ENCODE data around the gene CLMN.

- TF ChIP-seq POLR2AphosphoS5 (IDR thresholded peaks at IDR 0.05; ENCODE audit: low read depth) (no peak), CTCF (conservative IDR thresholded peaks at IDR 0.05; ENCODE audit: low read depth in 2 of 2) (no peak), REST (IDR thresholded peaks at IDR 0.05; ENCODE audit: unreplicated experiment) (no peak), EZH2 (IDR thresholded peaks at IDR 0.05; ENCODE audit: low read depth, unreplicated experiment) (no peak), ZNF331 (CRISPR knock-in tag; IDR thresholded peaks at IDR 0.05; ENCODE audit: low read depth) (no peak), CREB1 (CRISPR knock-in tag; IDR thresholded peaks at IDR 0.05; ENCODE audit: low read depth) (no peak), NANOG (IDR thresholded peaks at IDR 0.05; ENCODE audit: borderline replicate concordance) (no peak), EZH2phosphoT487 (IDR thresholded peaks at IDR 0.05; ENCODE audit: unreplicated experiment) (no peak), ZNF114 (CRISPR knock-in tag; IDR thresholded peaks at IDR 0.05) (no peak), JUNB (IDR thresholded peaks at IDR 0.05; ENCODE audit: unreplicated experiment) (no peak), ETS1 (IDR thresholded peaks at IDR 0.05) (no peak), STAT1 (IDR thresholded peaks at IDR 0.05; ENCODE audit: unreplicated experiment) (no peak), ZNF462 (CRISPR knock-in tag; IDR thresholded peaks at IDR 0.05) (no peak)
These were observed 16.2 kb downstream of the CLMN start for GRCh38 chr14:95303552-95303951.
